Brain microvascular endothelial cell (primary cell): Measurements from ENCODE around the gene PROZ.

Source experiments
- DNase-seq: peaks from one replicate; pipeline ENCODE4 v3.0.0-alpha.2; 2020
- H3K27ac ChIP-seq: fragments of 250-450 bp; sonication (Bioruptor Pico); 2 replicates; pipeline ENCODE4 v1.5.1; 2020; ENCODE audit warnings: mild to moderate bottlenecking, moderate library complexity
- H3K27me3 ChIP-seq: fragments of 250-450 bp; sonication (Bioruptor Pico); replicated peaks from 2 replicates; pipeline ENCODE4 v1.5.1; 2020; ENCODE audit warnings: mild to moderate bottlenecking
- H3K36me3 ChIP-seq: fragments of 250-450 bp; sonication (Bioruptor Pico); replicated peaks from 2 replicates; pipeline ENCODE4 v1.5.1; 2020; ENCODE audit warnings: mild to moderate bottlenecking
- H3K4me3 ChIP-seq: 2 replicates; pipeline ENCODE4 v1.5.1; 2011; ENCODE audit warnings: low read depth, mild to moderate bottlenecking, control low read depth, low read length, moderate library complexity
- CTCF ChIP-seq: IDR thresholded peaks from 2 replicates; pipeline ENCODE4 v1.5.1; 2011; ENCODE audit warnings: low read depth, mild to moderate bottlenecking, moderate library complexity, low read length, control low read depth, inconsistent platforms; ENCODE audit errors: missing control alignments
- in situ Hi-C: cut with HindIII; loops from 2 replicates; pipeline ENCODE4 v1.10.0; 2017; ENCODE audit warnings: low sequenced_read_pairs, low pct_ligation_motif_present

Gene PROZ

DNA sequence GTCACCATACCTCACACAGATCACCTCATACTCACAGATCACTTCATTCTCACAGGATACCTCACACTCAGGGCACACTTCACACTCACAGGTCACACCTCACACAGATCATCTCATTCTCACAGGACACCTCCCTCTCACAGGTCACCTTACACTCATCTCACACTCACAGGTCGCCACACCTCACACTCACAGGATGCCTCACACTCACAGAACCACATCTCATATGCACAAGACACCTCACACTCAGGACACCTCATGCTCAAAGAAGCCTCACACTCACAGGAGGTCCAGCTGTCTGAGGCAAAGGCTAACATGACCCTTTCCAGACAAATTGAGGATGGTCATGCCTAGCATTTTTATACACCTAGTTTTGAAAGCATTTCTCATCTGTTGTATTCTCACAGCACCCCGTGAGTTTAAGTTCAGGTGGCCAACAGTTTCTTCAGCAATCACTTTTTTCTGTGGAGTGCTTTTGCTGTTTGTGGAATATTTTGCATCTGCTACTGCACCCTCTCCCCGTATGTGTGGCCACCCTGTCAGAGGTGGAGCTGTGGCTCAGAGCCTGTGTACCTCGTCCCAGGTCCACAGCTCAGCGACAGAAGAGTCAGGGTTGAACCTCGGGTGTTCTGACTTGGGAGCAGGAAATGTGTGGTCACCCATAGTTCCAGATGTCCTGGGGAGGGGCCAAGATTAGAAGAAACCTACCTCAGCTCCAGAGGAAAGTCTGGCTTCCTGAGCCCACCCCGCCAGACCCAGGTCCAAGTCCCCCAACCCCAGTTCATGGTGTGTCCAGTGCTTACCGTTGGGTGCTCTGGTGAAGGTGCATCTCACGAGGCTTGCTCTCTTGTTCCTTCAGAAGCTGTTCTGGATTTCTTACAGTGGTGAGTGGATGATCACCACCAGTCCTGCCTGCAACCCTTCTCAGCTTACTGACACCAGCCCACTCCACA, 45.3 kb upstream of the PROZ start:
- DNase-seq: no peak
- in situ Hi-C loops: no loop called here
- no peak for TF ChIP-seq CTCF
- no peaks in the 10 kb centered on the region for H3K36me3 ChIP-seq
- H3K4me3 ChIP-seq: no peak overlapping the region
- peaks cover 20% of the 10 kb centered on the region for H3K27me3 ChIP-seq
- no peak overlapping the region for H3K27ac ChIP-seq

GRCh38 chr13:113113846-113114271, 44.6 kb upstream of the PROZ start:
- no peak overlapping the region for H3K4me3 ChIP-seq
- DNase-seq: no peak
- H3K36me3 ChIP-seq: no peaks in the 10 kb centered on the region
- no peak overlapping the region for H3K27ac ChIP-seq
- peaks cover 20% of the 10 kb centered on the region for H3K27me3 ChIP-seq
- TF ChIP-seq CTCF: no peak
- in situ Hi-C loops: no loop called here

DNA sequence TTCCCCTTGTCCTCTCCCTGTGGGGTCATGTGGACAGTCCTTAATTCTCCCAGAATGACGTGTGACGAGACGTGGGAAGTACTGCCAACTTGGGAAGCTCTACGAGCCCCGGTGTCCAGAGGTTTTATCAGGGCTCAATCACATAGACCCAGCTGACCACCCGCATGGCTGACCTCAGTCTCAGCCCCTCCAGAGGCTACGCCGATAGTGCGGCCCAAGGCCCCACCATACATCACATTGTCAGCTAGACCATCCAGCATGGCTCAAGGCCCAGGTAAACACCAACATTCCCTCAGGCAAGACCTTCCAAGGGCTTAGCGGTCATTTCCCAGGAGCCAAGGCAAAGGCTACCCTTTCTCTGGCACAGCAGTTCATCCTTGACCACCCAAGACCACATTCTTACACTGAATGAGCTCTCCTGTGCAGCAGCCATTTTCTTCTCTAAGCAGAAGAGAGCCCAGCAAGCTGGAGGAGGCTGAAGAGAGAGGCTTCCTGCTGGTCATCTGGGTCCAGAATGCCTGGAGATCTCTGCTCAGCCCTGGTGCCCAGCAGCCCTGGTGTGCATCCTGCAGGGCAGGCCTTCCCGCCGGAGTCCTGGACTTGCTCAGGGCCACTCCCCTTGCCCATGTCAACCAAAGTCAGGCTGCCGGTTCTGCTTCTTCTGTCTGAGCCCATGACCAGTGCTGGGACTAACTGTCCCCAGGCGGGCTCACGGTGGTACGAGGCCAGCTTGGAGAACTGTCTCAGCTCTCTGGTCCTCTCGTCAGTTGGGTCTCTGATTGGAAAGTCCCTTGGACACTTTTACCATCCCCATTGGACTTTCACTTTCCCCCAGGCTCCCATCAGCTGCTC, 43.7 kb upstream of the PROZ start:
- Histone ChIP-seq H3K27me3 (peaks cover 13% of the 10 kb centered on the region), H3K27ac (no peak overlapping the region), H3K4me3 (no peak overlapping the region), H3K36me3 (no peaks in the 10 kb centered on the region)
- DNase-seq: no peak
- in situ Hi-C loops: no loop called here
- TF ChIP-seq CTCF: no peak

DNA sequence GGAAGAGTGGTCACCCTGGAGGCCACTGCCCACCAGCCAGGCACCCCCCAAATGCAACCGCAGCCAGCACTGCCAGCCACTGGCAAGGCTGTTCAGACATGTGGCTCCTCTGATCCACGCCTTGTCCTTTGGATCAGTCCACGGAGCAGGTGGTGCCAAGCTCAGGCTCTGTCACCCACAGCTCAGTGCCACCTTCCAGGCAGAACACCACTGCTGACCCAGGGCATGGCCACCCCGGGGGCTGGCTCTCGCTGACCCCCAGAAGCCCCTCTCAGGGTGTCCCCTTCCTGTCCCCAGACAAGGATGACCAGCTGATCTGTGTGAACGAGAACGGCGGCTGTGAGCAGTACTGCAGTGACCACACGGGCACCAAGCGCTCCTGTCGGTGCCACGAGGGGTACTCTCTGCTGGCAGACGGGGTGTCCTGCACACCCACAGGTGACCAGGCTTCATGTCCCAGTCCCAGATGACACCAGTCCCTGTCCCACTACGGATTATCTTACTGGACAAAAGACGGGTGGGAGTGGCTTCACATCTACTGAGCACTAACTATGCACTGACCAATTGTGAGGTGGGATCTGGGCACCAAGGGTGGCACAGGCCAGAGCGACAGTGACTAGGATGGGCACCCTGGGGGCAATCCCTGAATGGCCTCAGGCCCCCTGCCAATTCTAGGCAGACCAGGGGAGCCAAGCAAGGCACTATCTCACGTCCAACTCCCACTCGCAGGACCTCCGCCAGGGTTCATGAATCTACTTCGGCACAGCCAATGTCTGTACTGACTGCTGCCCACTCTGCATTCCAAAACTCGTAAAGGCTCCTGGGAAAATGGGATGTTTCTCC, 42.9 kb upstream of the PROZ start:
- DNase-seq: no peak
- Histone ChIP-seq H3K36me3 (no peaks in the 10 kb centered on the region), H3K27me3 (peaks cover 5% of the 10 kb centered on the region), H3K27ac (no peak overlapping the region), H3K4me3 (no peak overlapping the region)
- in situ Hi-C loops: no loop called here
- TF ChIP-seq CTCF: no peak

DNA sequence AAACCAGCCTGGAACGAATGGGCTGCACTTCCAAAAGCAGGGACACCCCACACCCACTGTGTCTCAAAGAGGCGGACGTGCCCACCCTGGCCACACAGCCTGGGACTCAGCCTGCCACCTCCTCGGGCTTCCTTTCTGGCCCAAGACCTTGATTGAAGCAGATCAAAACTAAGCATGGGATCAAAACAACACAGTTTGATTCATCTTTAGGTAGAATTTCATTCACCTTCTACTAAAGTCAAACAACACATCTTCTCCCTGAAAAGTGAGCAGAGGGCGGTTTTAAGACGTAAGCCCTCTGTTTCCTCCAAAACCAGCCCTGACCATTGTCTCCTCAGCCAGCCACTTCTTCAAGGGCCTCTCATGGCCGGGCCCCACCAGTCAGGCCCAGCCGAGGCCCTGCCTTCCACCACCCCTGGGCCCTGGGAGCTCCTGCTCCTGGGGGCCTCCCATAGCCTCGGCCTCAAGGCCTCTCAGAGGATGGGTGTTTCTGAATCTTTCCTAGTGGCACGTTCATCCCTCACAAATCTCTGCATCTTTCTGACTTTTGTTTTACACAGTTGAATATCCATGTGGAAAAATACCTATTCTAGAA, 42.1 kb upstream of the PROZ start:
- no peak for DNase-seq
- Histone ChIP-seq H3K4me3 (no peak overlapping the region), H3K27me3 (no peaks in the 10 kb centered on the region), H3K27ac (no peak overlapping the region), H3K36me3 (no peaks in the 10 kb centered on the region)
- no peak for TF ChIP-seq CTCF
- in situ Hi-C loops: no loop called here
